ENCODE data around the gene TRAPPC6A. TPM values are rescaled to one million over a fixed set of nuclear protein-coding genes. Genes with fewer than 3 reads are reported as not detected.

Gene TRAPPC6A
- total and polyA plus RNA-seq, 2 of the 4 experiments (the other 2 are of a cell fraction) = 4.1 to 13.4 TPM

GRCh38 chr19:45126654-45127053 is 51.4 kb downstream of the TRAPPC6A start:
- WGBS, 2 experiments (ENCODE audit: extremely low coverage in 2 of 2, insufficient read length in 1 of 2) = no CpG with 5 or more reads among the region's 7 CpGs

More at GRCh38 chr19:45126654-45127053, 51.4 kb downstream of the TRAPPC6A start:
- intact Hi-C loops (cut with micrococcal nuclease) = loop anchor here (5.0 kb wide), 1 partner anchor 34 kb away; the partner anchor contains the start of gene PPP1R37
- H2BK20ac ChIP-seq (ENCODE audit: low read depth, low read length) = no peak overlapping the region
- no peak overlapping the region for H3K4me2 ChIP-seq (ENCODE audit: low read depth, low read length)
- ATAC-seq (ENCODE audit: low read depth) (no peak), DNase-seq (no peak)
- H4K20me1 ChIP-seq (ENCODE audit: insufficient read depth, low read length) = peaks cover 81% of the 10 kb centered on the region
- in situ Hi-C loops (cut with MboI; ENCODE audit: low sequenced_read_pairs) = no loop called here
- no peaks in the 10 kb centered on the region for H3K27me3 ChIP-seq (ENCODE audit: control insufficient read depth, insufficient read depth, low read length)
- no peak overlapping the region for H3K9ac ChIP-seq (ENCODE audit: low read depth, low read length)
- TF ChIP-seq RAD21 (IDR thresholded peaks at IDR 0.05; ENCODE audit: low read length) (no peak), CTCF (conservative IDR thresholded peaks at IDR 0.05; ENCODE audit: low read depth, low read length) (no peak)
- H3K14ac ChIP-seq (replicated peaks; ENCODE audit: low read depth, low read length) = no peak overlapping the region
- no peaks in the 10 kb centered on the region for H3K9me3 ChIP-seq (ENCODE audit: control insufficient read depth, insufficient read depth, low read length)
- CTCF ChIA-PET = interaction anchor here (0.6 to 1.0 kb wide), 2 partner anchors 35 to 74 kb away, joined by 3 to 4 read pairs; no protein-coding TSS in a partner anchor
- no peak overlapping the region for H3K56ac ChIP-seq (ENCODE audit: extremely low read depth, insufficient read depth, low read length)
- H3K4me1 ChIP-seq (ENCODE audit: control insufficient read depth, insufficient read depth, low read length) = no peaks in the 10 kb centered on the region
- no peak overlapping the region for H4K91ac ChIP-seq (ENCODE audit: insufficient read depth, low read depth, low read length)
- H2AFZ ChIP-seq (replicated peaks; ENCODE audit: low read length, poor library complexity) = no peak overlapping the region
- no peak overlapping the region for H2AK5ac ChIP-seq (ENCODE audit: low read depth, low read length)
- H4K8ac ChIP-seq (ENCODE audit: low read depth in 2 of 2, low read length in 2 of 2) = no peak overlapping the region
- no peak overlapping the region for H3K4ac ChIP-seq (ENCODE audit: low read depth, low read length)
- no peak overlapping the region for H2BK120ac ChIP-seq (ENCODE audit: low read depth, low read length)
- H3K27ac ChIP-seq (ENCODE audit: insufficient read depth, low read length) = no peak overlapping the region
- no TSS peak for BruUV-seq (replicated peaks)
- no peak overlapping the region for H2AK9ac ChIP-seq (replicated peaks; ENCODE audit: low read depth, low read length, poor library complexity)
- peaks cover 41 to 84% of the 10 kb centered on the region in 2 experiments for H3K79me1 ChIP-seq (ENCODE audit: low read depth in 1 of 2, low read length in 2 of 2)
- dilution Hi-C loops (cut with HindIII; ENCODE audit: low sequenced_read_pairs, unreplicated experiment) = no loop called here
- no peak overlapping the region for H3K18ac ChIP-seq (ENCODE audit: low read depth, low read length)
- H3K4me3 ChIP-seq (ENCODE audit: insufficient read depth, low read depth, low read length) = no peak overlapping the region
- no peak overlapping the region for H2BK15ac ChIP-seq (ENCODE audit: low read depth, low read length)
- peaks cover 3% of the 10 kb centered on the region; the same call in 1 of the 2 replicates for H3K36me3 ChIP-seq (ENCODE audit: control insufficient read depth, insufficient read depth, low read length)
- H4K5ac ChIP-seq (ENCODE audit: low read depth, low read length) = no peak overlapping the region
- no peak overlapping the region for H3K23ac ChIP-seq (ENCODE audit: low read depth, low read length)
- H3K9me1 ChIP-seq (ENCODE audit: insufficient read depth, low read length) = peaks cover 3% of the 10 kb centered on the region; the same call in 1 of the 2 replicates
- POLR2A ChIA-PET (ENCODE audit: unreplicated experiment) = no interaction called here
- H2BK5ac ChIP-seq (ENCODE audit: low read depth, low read length, poor library complexity, severe bottlenecking) = no peak overlapping the region

All from IMR-90 (cell line).